HFFc6 (cell line): ENCODE data around the gene STUM. TPM values are rescaled to one million over a fixed set of nuclear protein-coding genes. Genes with fewer than 3 reads are reported as not detected.

ENCODE experiments used
- DNase-seq: peaks from one replicate; pipeline ENCODE4 v3.0.0-alpha.2; 2018
- H3K27ac Mint-ChIP-seq: 2 replicates; pipeline ENCODE4 v1.8.0; 2020; ENCODE audit warnings: mild to moderate bottlenecking, mixed read lengths
- H3K27me3 Mint-ChIP-seq: 2 replicates; pipeline ENCODE4 v1.8.0; 2021; ENCODE audit warnings: mild to moderate bottlenecking, moderate library complexity, mixed read lengths; ENCODE audit not compliant: insufficient read depth
- H3K36me3 Mint-ChIP-seq: 2 replicates; pipeline ENCODE4 v1.8.0; 2021; ENCODE audit warnings: low read depth, mixed read lengths
- H3K4me1 Mint-ChIP-seq: 2 replicates; pipeline ENCODE4 v1.8.0; 2020; ENCODE audit warnings: low read depth, mixed read lengths
- H3K4me3 Mint-ChIP-seq: 2 replicates; pipeline ENCODE4 v1.8.0; 2020; ENCODE audit warnings: mild to moderate bottlenecking, moderate library complexity, mixed read lengths
- H3K9me3 Mint-ChIP-seq: 2 replicates; pipeline ENCODE4 v1.8.0; 2020; ENCODE audit warnings: mild to moderate bottlenecking, mixed read lengths
- CTCF ChIP-seq: fragments of 200-600 bp; sonication (generic); IDR thresholded peaks from 2 replicates; pipeline ENCODE4 v1.5.0; 2021; ENCODE audit warnings: antibody characterized with exemption, mild to moderate bottlenecking
- total RNA-seq, 6 experiments: library from RNA; stranded (reverse); fragmentation: NEBNext Ultra II Directional; extraction: Animal tissue kit (Norgen Biotek cat#: 25700); gene quantifications; 2 replicates in 1 of 6; 3 replicates in 5 of 6; pipeline ENCODE4 v1.2.3, GENCODE V29; 2021

STUM gene
- total RNA-seq, 6 experiments from 2014 or later: not detected

- Mint-ChIP-seq H3K4me1 (peaks cover 17% of the 10 kb centered on the region), H3K27ac (no peak overlapping the region), H3K4me3 (no peak overlapping the region), H3K9me3 (no peaks in the 10 kb centered on the region), H3K36me3 (no peaks in the 10 kb centered on the region), H3K27me3 (peaks cover 3% of the 10 kb centered on the region)
- DNase-seq: no peak
- TF ChIP-seq CTCF: no peak
Observed at GRCh38 chr1:226646026-226646869, 97.7 kb downstream of the STUM start.

- H3K4me1 Mint-ChIP-seq: peaks cover 17% of the 10 kb centered on the region
- DNase-seq: no peak
- no peak overlapping the region for H3K27ac Mint-ChIP-seq
- no peaks in the 10 kb centered on the region for H3K36me3 Mint-ChIP-seq
- peaks cover 3% of the 10 kb centered on the region for H3K27me3 Mint-ChIP-seq
- no peak overlapping the region for H3K4me3 Mint-ChIP-seq
- H3K9me3 Mint-ChIP-seq: no peaks in the 10 kb centered on the region
- no peak for TF ChIP-seq CTCF
Observed at GRCh38 chr1:226646870-226647449, 98.4 kb downstream of the STUM start.

- Mint-ChIP-seq H3K4me1 (peaks cover 17% of the 10 kb centered on the region), H3K27me3 (peaks cover 3% of the 10 kb centered on the region), H3K27ac (no peak overlapping the region), H3K9me3 (no peaks in the 10 kb centered on the region), H3K36me3 (no peaks in the 10 kb centered on the region), H3K4me3 (no peak overlapping the region)
- TF ChIP-seq CTCF: no peak
- DNase-seq: no peak
Observed at GRCh38 chr1:226647719-226648118, 99.2 kb downstream of the STUM start.

- no peak overlapping the region for H3K4me3 Mint-ChIP-seq
- DNase-seq: no peak
- peaks cover 3% of the 10 kb centered on the region for H3K27me3 Mint-ChIP-seq
- no peak for TF ChIP-seq CTCF
- H3K27ac Mint-ChIP-seq: no peak overlapping the region
- H3K4me1 Mint-ChIP-seq: peaks cover 10% of the 10 kb centered on the region
- H3K36me3 Mint-ChIP-seq: no peaks in the 10 kb centered on the region
- H3K9me3 Mint-ChIP-seq: no peaks in the 10 kb centered on the region
Observed at GRCh38 chr1:226648421-226648820, 99.9 kb downstream of the STUM start.

GRCh38 chr1:226649244-226649643, 100.7 kb downstream of the STUM start:
- Mint-ChIP-seq H3K27ac (no peak overlapping the region), H3K4me3 (no peak overlapping the region), H3K27me3 (peaks cover 3% of the 10 kb centered on the region), H3K9me3 (no peaks in the 10 kb centered on the region), H3K36me3 (no peaks in the 10 kb centered on the region), H3K4me1 (peaks cover 15% of the 10 kb centered on the region)
- TF ChIP-seq CTCF: no peak
- DNase-seq: no peak
